NCI-H524 (cell line): ENCODE measurements around the gene GOLGA8O.
"Not testable (repeated sequence)": the region's sequence is repeated elsewhere in the genome, so short reads cannot be mapped to it uniquely, and the experiment has no call there.

Experiments
- DNase-seq, 2 experiments: peaks; one replicate each; lab custom pipeline; 2025; lab: John Stamatoyannopoulos, UW

The GOLGA8O gene

DNA sequence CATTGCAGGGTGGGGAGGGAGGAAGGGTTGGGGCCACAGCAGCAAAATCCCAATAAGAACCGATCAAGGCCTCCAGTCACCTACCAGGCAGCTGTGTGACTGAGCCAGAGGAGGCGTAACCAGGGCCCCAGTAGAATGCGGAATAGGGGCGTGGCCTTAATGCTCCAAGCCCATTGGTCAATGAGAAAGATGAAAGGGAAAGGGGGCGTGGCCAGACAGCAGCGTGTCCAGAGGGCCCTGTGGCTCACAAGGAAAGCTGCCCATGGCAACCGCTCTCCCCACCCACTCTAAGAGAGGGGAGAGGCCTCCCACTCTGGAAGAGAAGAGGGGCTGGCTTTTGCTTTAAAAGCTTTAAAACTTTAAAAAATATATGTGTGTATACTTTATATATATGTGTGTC lies at the start of gene GOLGA8O:
Gene GOLGA8O, minus strand, starts transcription at position 101 of the 400 bp plus-strand sequence. Its CDS starts 98 bp downstream, at position 3.
- DNase-seq, result not testable (repeated sequence)

DNA sequence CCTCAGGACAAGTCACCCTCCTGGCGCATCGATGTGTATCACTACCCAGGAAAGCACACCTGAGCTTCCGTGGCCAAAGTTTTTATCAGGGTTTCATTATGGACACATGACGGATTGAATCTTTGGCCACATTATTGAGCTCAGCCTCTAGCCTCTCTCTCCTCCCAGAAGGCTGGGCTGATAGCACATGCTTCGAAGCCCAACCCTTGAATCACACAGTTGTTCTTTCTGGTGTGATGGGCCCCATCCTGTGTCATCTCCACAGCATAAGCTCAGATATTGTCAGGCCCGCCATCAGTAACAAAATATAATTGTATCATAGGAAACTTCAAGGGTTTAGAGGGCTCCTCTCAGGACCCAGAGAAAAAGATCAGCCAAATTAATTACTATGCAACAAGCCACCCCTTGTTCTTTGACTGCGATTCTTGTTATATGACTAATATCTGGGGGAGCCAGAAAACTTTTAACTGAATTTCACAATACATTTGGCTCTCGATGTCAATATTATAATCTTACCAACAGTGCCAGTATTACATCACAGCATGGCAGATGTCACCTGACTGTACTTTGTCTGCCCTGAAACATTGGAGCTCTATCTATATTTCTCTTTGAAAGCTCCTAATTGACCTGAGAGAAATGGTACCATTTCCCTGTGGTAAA lies 48.8 kb upstream of the GOLGA8O start:
- DNase-seq, result not testable (repeated sequence)

DNA sequence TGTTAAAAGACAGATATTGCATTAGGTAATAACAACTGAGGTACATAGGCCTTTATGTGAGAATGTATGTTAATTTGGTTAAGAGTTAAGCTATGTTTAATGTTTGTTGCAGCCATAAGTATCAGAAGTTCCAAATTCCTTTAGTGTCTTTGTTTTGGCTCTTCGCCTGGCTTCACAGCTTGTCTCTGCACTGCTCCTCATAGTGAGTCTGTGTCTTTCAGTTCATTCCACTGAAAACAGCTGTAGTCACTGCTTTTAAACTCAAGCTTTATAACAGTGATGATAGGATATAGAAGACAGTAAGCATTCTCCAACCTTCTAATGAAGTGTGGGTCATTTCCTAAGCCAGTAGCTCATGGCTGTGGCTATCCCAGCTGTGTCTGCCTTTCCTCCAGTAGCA lies 47.5 kb upstream of the GOLGA8O start:
- not testable (repeated sequence) for DNase-seq

DNA sequence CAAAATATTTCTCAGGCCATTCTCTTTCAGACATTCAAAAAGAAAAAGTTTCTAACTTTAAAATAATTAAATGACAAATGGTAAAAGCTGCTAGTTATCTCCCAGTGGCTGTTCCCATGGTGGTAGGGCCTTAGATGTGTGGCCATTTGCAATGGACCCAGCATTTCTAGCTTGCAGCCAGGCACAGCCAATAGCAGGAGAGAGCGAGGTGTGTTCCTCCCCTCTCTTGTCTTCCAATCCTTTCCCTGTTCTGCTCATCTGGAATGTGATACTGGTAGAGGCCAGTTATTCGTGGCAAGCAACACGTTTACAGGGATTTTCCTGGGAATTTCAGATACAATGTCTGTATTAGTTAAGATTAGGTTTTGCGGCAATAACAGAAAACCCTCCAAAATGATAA lies 37.3 kb upstream of the GOLGA8O start:
- not testable (repeated sequence) for DNase-seq

DNA sequence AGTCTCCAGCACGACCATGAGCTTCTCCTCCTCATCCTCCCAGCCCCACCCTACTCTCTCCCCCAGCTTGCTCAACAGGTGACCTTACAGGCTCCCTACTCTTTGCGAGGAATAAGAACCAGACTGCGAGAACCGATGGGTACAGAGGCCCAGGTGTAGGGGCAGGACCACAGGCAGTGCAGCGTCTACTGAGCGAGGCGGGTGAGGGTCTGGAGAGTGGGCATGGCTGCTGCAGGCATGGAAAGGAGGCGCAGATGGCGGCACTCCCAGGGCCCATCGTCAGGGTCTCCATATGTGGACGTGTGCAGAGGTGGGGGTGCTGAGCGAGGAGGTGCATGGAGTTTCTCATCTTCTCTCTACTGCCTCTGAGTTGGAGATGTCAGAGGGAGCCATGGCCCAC lies 31.0 kb upstream of the GOLGA8O start:
- DNase-seq, result not testable (repeated sequence)

- DNase-seq, result not testable (repeated sequence)
Measured at GRCh38 chr15:32483377-32483776, 27.9 kb upstream of the GOLGA8O start.

DNA sequence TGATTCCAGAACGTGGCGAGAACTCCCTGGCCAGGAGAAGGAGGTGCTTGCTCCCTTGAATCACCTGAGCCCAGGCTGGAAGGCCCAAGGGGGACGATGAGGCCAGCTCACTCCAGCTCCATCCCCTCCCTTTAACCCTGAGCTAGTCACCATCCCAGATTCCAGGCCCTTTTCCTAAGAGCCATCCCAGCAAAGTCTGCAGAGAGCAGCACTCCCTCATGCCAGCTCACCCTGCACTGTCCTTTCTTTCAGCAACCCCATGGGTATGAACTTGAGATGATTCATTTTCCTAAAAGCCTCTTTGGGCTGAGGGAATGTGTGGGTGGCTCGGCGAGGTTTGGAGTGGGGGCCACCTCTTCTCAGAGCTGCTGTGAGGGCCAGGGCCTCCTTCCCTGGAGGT lies 26.2 kb upstream of the GOLGA8O start:
- not testable (repeated sequence) for DNase-seq

- DNase-seq, result not testable (repeated sequence)
Measured at GRCh38 chr15:32468076-32468475, 12.6 kb upstream of the GOLGA8O start.

GRCh38 chr15:32440445-32440977 lies 14.9 kb downstream of the GOLGA8O start:
- not testable (repeated sequence) for DNase-seq

DNA sequence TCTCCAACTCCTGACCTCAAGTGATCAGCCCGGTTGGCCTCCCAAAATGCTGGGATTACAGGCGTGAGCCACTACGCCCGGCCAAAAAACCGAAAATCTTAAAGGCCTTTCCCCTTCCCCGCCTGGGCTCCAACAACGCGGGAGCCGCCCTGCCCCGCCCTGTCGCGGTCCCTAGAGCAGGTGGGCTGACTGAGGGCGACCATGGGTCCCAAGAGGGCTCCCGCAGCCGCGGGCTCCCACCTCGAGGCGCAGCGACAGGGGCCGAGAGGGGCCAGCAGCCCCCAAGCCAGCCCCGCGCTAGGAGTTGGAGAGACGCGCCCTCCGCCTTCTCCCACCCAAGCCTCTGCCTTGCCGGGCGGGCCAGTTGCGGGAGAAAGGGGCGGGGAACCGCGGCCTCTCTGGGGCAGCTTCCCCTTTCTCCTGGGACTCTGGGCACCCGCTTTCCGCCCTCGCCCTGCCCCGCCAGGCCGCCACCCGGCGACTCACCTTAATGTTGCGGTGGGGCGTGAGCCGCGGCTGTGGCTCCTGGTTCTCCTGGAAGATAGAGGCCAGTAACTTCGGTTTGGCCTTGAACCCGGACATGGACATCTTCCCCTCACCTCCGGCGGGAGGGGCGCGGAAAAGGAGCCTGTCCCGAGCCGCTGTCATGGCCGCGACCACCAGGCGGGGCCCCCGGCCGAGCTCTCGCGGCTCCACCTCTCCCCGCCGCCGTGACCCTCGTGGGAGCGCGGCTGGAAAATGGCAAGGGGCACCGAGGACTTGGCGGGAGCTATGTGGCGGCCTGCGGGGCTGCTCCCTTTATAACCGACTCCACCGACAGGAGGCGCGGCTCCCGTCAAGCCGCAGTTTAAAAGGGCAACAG lies 21.1 kb downstream of the GOLGA8O start:
- not testable (repeated sequence) for DNase-seq

- not testable (repeated sequence) for DNase-seq
Measured at GRCh38 chr15:32427635-32428034, 27.8 kb downstream of the GOLGA8O start.

DNA sequence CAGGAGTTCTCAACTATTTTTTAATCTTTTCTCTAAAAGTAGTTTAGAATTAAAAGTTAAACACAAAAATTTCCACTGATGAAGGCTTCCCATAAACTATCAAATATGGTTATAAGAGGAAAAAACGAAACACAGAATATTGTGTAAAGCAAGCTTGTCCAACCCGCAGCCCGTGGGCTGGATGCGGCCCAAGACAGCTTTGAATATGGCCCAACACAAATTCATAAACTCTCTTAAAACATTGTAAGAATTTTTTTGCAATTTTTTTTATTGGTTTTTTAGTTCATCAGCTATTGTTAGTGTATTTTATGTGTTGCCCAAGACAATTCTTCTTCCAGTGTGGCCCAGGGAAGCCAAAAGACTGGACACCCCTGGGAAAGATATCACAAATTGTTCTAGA lies 28.9 kb downstream of the GOLGA8O start:
- DNase-seq, result not testable (repeated sequence)

DNA sequence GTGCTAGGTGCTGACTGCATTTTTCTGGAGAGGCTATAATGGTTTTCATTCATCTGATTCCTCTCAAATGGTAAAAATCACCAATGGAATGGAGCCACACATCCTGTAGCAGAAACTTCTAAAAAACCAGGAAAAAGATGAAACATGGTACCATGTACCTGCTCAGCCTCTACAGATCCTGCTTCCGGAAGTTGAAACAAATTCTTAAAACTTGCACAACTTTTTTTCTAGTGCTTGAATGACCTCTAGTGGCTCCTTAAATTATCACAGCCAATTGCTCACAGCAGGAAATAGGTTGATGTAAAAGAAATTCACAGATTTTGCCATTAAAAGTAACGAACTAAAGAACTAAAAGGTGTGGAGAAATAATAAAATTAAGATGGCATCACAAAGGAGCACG lies 47.5 kb downstream of the GOLGA8O start:
- DNase-seq, result not testable (repeated sequence)

GRCh38 chr15:32403192-32403591 lies 52.2 kb downstream of the GOLGA8O start, which contains the start of gene GOLGA8K:
Gene GOLGA8K, minus strand, starts transcription at chr15:32403292. Its CDS starts 98 bp downstream, at chr15:32403194.
- DNase-seq, result not testable (repeated sequence)

GRCh38 chr15:32396522-32396921 lies 58.9 kb downstream of the GOLGA8O start:
- DNase-seq, result not testable (repeated sequence)
